ENCODE measurements around the gene SAP30.

- TF ChIP-seq, protein P1, sequence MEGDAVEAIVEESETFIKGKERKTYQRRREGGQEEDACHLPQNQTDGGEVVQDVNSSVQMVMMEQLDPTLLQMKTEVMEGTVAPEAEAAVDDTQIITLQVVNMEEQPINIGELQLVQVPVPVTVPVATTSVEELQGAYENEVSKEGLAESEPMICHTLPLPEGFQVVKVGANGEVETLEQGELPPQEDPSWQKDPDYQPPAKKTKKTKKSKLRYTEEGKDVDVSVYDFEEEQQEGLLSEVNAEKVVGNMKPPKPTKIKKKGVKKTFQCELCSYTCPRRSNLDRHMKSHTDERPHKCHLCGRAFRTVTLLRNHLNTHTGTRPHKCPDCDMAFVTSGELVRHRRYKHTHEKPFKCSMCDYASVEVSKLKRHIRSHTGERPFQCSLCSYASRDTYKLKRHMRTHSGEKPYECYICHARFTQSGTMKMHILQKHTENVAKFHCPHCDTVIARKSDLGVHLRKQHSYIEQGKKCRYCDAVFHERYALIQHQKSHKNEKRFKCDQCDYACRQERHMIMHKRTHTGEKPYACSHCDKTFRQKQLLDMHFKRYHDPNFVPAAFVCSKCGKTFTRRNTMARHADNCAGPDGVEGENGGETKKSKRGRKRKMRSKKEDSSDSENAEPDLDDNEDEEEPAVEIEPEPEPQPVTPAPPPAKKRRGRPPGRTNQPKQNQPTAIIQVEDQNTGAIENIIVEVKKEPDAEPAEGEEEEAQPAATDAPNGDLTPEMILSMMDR (conservative IDR thresholded peaks at IDR 0.05; ENCODE audit: low read depth in 2 of 2) = no peak
- no peak for TF ChIP-seq NANOG (IDR thresholded peaks at IDR 0.05; ENCODE audit: borderline replicate concordance)
- no peak for TF ChIP-seq POLR2AphosphoS5 (IDR thresholded peaks at IDR 0.05; ENCODE audit: low read depth)
- TF ChIP-seq EZH2phosphoT487 (IDR thresholded peaks at IDR 0.05; ENCODE audit: unreplicated experiment) = no peak
- no peak for TF ChIP-seq REST (IDR thresholded peaks at IDR 0.05; ENCODE audit: unreplicated experiment)
- TF ChIP-seq, protein P2, sequence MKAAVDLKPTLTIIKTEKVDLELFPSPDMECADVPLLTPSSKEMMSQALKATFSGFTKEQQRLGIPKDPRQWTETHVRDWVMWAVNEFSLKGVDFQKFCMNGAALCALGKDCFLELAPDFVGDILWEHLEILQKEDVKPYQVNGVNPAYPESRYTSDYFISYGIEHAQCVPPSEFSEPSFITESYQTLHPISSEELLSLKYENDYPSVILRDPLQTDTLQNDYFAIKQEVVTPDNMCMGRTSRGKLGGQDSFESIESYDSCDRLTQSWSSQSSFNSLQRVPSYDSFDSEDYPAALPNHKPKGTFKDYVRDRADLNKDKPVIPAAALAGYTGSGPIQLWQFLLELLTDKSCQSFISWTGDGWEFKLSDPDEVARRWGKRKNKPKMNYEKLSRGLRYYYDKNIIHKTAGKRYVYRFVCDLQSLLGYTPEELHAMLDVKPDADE (IDR thresholded peaks at IDR 0.05) = no peak
- TF ChIP-seq EZH2 (IDR thresholded peaks at IDR 0.05; ENCODE audit: low read depth, unreplicated experiment) = no peak
- no peak for TF ChIP-seq ZNF114 (CRISPR knock-in tag; IDR thresholded peaks at IDR 0.05)
- TF ChIP-seq CREB1 (CRISPR knock-in tag; IDR thresholded peaks at IDR 0.05; ENCODE audit: low read depth) = no peak
- TF ChIP-seq JUNB (IDR thresholded peaks at IDR 0.05; ENCODE audit: unreplicated experiment) = no peak
- TF ChIP-seq, protein P3, sequence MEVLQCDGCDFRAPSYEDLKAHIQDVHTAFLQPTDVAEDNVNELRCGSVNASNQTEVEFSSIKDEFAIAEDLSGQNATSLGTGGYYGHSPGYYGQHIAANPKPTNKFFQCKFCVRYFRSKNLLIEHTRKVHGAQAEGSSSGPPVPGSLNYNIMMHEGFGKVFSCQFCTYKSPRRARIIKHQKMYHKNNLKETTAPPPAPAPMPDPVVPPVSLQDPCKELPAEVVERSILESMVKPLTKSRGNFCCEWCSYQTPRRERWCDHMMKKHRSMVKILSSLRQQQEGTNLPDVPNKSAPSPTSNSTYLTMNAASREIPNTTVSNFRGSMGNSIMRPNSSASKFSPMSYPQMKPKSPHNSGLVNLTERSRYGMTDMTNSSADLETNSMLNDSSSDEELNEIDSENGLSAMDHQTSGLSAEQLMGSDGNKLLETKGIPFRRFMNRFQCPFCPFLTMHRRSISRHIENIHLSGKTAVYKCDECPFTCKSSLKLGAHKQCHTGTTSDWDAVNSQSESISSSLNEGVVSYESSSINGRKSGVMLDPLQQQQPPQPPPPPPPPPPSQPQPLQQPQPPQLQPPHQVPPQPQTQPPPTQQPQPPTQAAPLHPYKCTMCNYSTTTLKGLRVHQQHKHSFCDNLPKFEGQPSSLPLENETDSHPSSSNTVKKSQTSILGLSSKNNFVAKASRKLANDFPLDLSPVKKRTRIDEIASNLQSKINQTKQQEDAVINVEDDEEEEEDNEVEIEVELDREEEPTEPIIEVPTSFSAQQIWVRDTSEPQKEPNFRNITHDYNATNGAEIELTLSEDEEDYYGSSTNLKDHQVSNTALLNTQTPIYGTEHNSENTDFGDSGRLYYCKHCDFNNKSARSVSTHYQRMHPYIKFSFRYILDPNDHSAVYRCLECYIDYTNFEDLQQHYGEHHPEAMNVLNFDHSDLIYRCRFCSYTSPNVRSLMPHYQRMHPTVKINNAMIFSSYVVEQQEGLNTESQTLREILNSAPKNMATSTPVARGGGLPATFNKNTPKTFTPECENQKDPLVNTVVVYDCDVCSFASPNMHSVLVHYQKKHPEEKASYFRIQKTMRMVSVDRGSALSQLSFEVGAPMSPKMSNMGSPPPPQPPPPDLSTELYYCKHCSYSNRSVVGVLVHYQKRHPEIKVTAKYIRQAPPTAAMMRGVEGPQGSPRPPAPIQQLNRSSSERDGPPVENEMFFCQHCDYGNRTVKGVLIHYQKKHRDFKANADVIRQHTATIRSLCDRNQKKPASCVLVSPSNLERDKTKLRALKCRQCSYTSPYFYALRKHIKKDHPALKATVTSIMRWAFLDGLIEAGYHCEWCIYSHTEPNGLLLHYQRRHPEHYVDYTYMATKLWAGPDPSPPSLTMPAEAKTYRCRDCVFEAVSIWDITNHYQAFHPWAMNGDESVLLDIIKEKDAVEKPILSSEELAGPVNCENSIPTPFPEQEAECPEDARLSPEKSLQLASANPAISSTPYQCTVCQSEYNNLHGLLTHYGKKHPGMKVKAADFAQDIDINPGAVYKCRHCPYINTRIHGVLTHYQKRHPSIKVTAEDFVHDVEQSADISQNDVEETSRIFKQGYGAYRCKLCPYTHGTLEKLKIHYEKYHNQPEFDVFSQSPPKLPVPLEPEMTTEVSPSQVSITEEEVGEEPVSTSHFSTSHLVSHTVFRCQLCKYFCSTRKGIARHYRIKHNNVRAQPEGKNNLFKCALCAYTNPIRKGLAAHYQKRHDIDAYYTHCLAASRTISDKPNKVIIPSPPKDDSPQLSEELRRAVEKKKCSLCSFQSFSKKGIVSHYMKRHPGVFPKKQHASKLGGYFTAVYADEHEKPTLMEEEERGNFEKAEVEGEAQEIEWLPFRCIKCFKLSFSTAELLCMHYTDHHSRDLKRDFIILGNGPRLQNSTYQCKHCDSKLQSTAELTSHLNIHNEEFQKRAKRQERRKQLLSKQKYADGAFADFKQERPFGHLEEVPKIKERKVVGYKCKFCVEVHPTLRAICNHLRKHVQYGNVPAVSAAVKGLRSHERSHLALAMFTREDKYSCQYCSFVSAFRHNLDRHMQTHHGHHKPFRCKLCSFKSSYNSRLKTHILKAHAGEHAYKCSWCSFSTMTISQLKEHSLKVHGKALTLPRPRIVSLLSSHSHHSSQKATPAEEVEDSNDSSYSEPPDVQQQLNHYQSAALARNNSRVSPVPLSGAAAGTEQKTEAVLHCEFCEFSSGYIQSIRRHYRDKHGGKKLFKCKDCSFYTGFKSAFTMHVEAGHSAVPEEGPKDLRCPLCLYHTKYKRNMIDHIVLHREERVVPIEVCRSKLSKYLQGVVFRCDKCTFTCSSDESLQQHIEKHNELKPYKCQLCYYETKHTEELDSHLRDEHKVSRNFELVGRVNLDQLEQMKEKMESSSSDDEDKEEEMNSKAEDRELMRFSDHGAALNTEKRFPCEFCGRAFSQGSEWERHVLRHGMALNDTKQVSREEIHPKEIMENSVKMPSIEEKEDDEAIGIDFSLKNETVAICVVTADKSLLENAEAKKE (CRISPR knock-in tag; IDR thresholded peaks at IDR 0.05) = no peak
- TF ChIP-seq ZNF331 (CRISPR knock-in tag; IDR thresholded peaks at IDR 0.05; ENCODE audit: low read depth) = no peak
- TF ChIP-seq STAT1 (IDR thresholded peaks at IDR 0.05; ENCODE audit: unreplicated experiment) = no peak
These were observed 16.0 kb downstream of the SAP30 start for GRCh38 chr4:173386751-173387150.

All from GM23338 (cell line).